Measurements from ENCODE around the gene VILL. TPM values are rescaled to one million over a fixed set of nuclear protein-coding genes. Genes with fewer than 3 reads are reported as not detected.

Gene VILL
- total RNA-seq, 1 donor = 12.4 TPM

DNA sequence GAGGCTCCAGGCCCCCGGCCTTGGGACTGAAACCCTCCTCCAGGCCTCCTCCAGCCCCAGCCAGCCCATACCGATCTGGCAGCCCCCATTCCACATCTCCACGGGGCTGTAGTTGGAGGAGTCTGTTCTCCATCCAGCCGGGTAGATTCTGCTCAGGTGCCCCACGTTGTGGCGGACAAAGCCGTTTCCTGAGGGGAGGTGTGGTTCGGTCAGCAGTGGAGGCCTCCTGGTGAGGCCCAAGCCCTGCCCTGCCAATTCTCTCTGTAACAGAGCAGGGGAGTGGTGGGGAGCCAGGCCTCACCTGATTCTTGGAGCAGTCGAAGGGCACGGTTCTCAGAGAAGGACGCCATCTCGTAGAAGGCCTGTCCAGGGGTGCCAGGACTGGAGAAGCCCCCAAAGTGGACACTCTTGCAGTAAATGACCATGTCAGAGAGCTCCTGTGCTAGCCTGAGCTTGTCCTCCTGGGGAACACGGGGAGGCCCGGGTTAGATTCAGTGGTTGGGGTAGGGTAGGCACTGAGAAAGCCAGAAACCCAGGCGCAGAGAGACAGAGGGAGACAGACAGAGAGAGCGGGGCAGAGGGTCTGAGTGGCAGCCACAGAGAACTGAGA, 18.5 kb downstream of the VILL start:
- Histone ChIP-seq H3K4me1 (ENCODE audit: insufficient read depth, low read length) (peaks cover 3% of the 10 kb centered on the region), H3K27me3 (ENCODE audit: insufficient read depth, low read length) (no peaks in the 10 kb centered on the region), H3K9me3 (ENCODE audit: low read depth, low read length) (no peaks in the 10 kb centered on the region), H3K4me3 (ENCODE audit: low read length) (no peak overlapping the region)

DNA sequence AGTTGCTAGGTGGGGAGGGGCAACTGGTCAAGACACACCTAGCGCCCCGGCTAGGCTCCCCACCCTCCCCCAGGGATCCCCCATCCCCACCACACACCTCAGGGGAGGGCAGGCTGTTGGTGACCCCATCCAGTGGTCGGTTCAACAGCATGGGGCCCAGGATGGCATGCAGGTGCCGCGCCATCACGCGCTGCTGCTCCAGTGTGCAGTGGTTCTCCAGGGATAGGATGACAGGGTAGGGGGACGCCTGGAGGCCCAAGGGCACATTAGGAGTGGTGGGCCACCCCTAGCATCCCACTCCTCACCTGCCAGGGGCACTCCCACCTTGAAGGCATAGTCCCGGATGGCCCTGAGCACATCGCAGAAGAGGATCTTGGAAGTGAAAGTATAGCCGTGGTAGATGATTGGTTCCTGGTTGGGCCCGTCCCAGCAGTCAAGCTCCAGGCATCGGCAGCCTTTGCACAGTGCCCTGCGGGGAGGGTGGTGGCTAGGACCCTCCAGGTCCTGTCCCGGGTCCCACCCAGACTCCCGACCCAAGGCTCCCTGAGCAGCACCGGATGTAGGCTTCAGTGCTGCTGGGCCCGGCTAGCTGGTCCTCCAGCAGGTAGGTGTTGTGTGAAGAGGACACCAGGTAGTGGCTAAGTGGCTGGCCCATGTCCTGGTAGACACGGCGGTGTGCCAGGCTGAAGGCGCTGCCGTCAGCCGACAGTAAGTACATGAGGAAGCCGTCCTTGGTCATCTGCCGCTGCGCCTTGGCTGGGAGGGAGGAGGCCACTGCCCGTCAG, 19.4 kb downstream of the VILL start:
- no peaks in the 10 kb centered on the region for H3K9me3 ChIP-seq (ENCODE audit: low read depth, low read length)
- H3K4me1 ChIP-seq (ENCODE audit: insufficient read depth, low read length) = peaks cover 3% of the 10 kb centered on the region
- no peaks in the 10 kb centered on the region for H3K27me3 ChIP-seq (ENCODE audit: insufficient read depth, low read length)
- no peak overlapping the region for H3K4me3 ChIP-seq (ENCODE audit: low read length)

- Histone ChIP-seq H3K4me1 (ENCODE audit: insufficient read depth, low read length) (peaks cover 3% of the 10 kb centered on the region), H3K9me3 (ENCODE audit: low read depth, low read length) (no peaks in the 10 kb centered on the region), H3K27me3 (ENCODE audit: insufficient read depth, low read length) (no peaks in the 10 kb centered on the region), H3K4me3 (ENCODE audit: low read length) (no peak overlapping the region)
These were observed 20.5 kb downstream of the VILL start for GRCh38 chr3:38011111-38011510.

DNA sequence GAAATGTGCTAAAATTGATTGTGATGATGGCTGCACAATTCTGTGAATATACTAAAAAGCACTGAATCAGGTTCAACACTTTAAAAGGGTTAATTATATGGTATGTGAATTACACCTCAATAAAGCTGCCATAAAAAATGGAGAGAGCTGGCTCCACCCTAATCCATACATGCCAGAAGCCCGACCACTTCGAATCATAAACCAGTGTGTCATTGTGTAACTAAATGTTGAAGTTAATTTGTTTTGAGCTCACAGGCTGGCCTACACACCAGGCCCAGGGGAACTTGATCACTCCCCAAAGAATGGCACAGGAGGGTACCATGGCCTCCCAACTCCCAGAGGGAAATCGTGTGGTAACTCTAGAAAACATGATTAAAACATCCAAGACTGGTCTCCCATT, 24.9 kb downstream of the VILL start:
- no peaks in the 10 kb centered on the region for H3K9me3 ChIP-seq (ENCODE audit: low read depth, low read length)
- H3K27me3 ChIP-seq (ENCODE audit: insufficient read depth, low read length) = no peaks in the 10 kb centered on the region
- no peaks in the 10 kb centered on the region for H3K4me1 ChIP-seq (ENCODE audit: insufficient read depth, low read length)
- H3K4me3 ChIP-seq (ENCODE audit: low read length) = no peak overlapping the region

DNA sequence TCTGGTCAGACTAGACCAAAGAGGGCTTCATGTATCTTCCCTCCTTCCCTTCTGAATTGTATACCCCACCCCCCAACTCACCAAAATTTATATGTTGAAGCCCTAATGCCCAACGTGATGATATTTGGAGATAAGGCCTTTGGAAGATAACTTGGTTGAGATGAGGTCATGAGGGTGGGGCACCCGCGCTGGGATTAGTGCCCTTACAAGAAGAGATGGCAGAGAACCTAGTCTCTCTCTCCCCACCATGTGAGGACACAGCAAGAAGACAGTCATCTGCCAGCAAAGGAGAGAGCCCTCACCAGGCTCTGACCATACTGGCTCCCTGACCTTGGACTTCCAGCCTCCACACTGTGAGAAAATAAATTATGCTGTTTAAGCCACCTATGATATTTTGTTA, 25.4 kb downstream of the VILL start:
- Histone ChIP-seq H3K4me3 (ENCODE audit: low read length) (no peak overlapping the region), H3K27me3 (ENCODE audit: insufficient read depth, low read length) (no peaks in the 10 kb centered on the region), H3K9me3 (ENCODE audit: low read depth, low read length) (no peaks in the 10 kb centered on the region), H3K4me1 (ENCODE audit: insufficient read depth, low read length) (no peaks in the 10 kb centered on the region)

GRCh38 chr3:38016410-38016809, 25.8 kb downstream of the VILL start:
- Histone ChIP-seq H3K27me3 (ENCODE audit: insufficient read depth, low read length) (no peaks in the 10 kb centered on the region), H3K9me3 (ENCODE audit: low read depth, low read length) (no peaks in the 10 kb centered on the region)

DNA sequence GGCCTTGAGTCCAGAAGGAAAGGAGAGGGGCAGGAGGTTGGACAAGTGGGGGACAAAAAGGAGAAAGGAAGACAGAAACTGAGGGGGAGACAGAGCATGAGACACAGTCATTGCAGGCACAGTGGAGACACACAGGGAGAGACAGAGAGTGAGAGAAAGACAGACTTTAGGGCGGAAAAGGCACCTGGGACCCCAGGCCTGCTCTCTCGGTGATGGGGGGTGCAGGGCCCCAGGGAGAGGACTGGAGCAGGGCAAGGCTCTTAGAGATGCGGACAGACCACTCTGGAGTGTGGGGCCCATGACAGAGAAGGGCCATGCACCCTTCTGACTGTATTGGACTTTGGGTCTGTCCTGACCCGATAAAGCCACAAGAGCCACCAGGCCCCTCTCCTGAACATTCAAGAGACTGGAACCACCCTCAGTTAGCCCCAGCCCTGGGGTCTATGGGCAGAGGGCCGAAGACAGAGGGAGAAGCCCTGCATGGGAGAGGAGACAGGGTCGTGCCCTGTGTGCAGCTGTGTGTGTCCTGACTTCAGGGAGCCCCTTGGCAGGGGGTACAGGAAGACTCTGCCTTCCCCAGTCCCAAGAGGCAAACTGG, 26.4 kb downstream of the VILL start:
- no peaks in the 10 kb centered on the region for H3K9me3 ChIP-seq (ENCODE audit: low read depth, low read length)
- H3K27me3 ChIP-seq (ENCODE audit: insufficient read depth, low read length) = no peaks in the 10 kb centered on the region
- no peak overlapping the region for H3K4me3 ChIP-seq (ENCODE audit: low read length)

More at GRCh38 chr3:38016410-38016809, 25.8 kb downstream of the VILL start:
- H3K4me3 ChIP-seq (ENCODE audit: low read length) = no peak overlapping the region
- no peaks in the 10 kb centered on the region for H3K4me1 ChIP-seq (ENCODE audit: insufficient read depth, low read length)

DNA sequence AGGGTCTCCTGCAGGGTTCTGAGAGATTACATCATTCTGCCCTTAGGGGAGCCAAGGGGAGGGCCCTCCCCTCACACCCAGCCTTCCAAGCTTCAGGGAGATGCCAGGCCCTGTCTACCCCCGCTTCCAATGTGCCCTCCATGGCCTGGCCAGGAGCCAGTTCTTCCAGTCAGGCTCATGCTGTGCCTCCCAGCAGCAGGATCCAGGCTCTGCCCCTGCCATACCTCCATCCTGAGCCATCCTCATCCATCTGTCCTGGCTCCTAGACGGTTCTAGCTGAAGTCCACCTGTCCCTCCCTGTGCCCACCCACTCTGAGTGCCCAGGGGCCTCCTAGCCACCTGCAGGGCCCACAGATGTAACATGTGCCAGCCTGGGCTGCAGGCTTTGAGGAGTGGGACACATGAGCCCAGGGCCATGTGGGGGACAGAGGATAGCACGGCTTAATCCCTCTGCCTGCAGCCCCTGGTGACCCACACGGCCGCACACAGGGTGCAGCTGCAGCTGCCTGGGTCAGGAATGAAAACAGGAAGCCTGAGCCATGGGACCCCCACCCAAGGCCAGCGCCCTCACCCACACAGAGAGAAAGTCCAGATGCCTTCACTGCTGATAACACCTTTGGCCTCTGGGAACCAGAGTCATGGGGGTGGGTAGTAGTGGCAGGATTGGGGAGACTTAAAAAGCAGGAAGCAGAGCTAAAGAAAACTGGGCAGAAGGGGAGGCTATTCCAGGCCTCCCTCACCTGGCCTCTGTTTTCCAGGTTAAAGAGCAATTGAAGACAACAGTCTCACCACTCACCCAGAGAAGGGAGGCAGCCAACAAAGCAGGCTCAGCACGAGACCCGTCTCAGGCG, 27.1 kb downstream of the VILL start:
- H3K9me3 ChIP-seq (ENCODE audit: low read depth, low read length) = no peaks in the 10 kb centered on the region

More for the DNA sequence above, 26.4 kb downstream of the VILL start:
- no peaks in the 10 kb centered on the region for H3K4me1 ChIP-seq (ENCODE audit: insufficient read depth, low read length)

GRCh38 chr3:38018296-38019266, 28.0 kb downstream of the VILL start:
- H3K9me3 ChIP-seq (ENCODE audit: low read depth, low read length) = no peaks in the 10 kb centered on the region
- no peak overlapping the region for H3K4me3 ChIP-seq (ENCODE audit: low read length)
- H3K4me1 ChIP-seq (ENCODE audit: insufficient read depth, low read length) = peaks cover 7% of the 10 kb centered on the region
- no peaks in the 10 kb centered on the region for H3K27me3 ChIP-seq (ENCODE audit: insufficient read depth, low read length)

More for the DNA sequence above, 27.1 kb downstream of the VILL start:
- H3K27me3 ChIP-seq (ENCODE audit: insufficient read depth, low read length) = no peaks in the 10 kb centered on the region
- H3K4me3 ChIP-seq (ENCODE audit: low read length) = no peak overlapping the region
- H3K4me1 ChIP-seq (ENCODE audit: insufficient read depth, low read length) = peaks cover 3% of the 10 kb centered on the region

DNA sequence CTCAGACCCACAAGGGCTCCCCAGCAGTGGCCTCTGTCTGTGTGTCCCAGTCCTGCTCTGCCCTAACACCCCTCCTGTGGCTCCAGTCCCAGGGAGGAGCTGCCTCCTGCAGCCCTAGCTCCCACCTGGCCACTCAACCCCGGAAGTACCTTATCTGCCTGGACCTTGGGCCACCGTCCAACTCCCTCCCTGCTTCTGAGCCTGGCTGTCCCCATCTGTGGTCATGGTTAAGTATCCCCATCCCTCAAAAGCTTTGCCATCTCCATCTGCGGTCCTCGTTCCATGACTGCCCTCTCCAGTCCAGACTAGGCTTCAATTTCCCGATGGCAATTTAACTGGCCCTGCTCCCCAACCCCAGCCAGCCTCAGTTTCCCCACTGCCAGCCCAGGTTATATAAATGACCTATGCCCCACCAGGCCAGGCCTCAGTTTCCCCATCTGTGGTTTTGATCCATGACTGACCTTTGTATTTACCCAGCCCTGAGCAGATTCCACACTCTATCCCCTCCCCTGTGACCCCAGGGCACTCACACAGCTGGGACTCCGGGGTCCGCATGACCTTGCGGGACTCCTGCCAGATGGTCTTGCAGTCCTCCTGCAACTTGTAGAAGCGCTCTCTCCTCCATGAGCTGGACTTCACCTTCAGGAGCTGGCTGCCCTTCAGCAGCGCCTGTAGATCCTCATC, 29.2 kb downstream of the VILL start:
- no peaks in the 10 kb centered on the region for H3K9me3 ChIP-seq (ENCODE audit: low read depth, low read length)
- no peaks in the 10 kb centered on the region for H3K27me3 ChIP-seq (ENCODE audit: insufficient read depth, low read length)
- peaks cover 14% of the 10 kb centered on the region for H3K4me1 ChIP-seq (ENCODE audit: insufficient read depth, low read length)
- H3K4me3 ChIP-seq (ENCODE audit: low read length) = no peak overlapping the region

GRCh38 chr3:38020342-38020726, 29.7 kb downstream of the VILL start:
- Histone ChIP-seq H3K4me1 (ENCODE audit: insufficient read depth, low read length) (peaks cover 16% of the 10 kb centered on the region), H3K4me3 (ENCODE audit: low read length) (no peak overlapping the region), H3K9me3 (ENCODE audit: low read depth, low read length) (no peaks in the 10 kb centered on the region), H3K27me3 (ENCODE audit: insufficient read depth, low read length) (no peaks in the 10 kb centered on the region)

- Histone ChIP-seq H3K4me3 (ENCODE audit: low read length) (no peak overlapping the region), H3K9me3 (ENCODE audit: low read depth, low read length) (no peaks in the 10 kb centered on the region), H3K27me3 (ENCODE audit: insufficient read depth, low read length) (no peaks in the 10 kb centered on the region), H3K4me1 (ENCODE audit: insufficient read depth, low read length) (peaks cover 24% of the 10 kb centered on the region)
These were observed 30.6 kb downstream of the VILL start for GRCh38 chr3:38021196-38021595.

- peaks cover 24% of the 10 kb centered on the region for H3K4me1 ChIP-seq (ENCODE audit: insufficient read depth, low read length)
- no peaks in the 10 kb centered on the region for H3K27me3 ChIP-seq (ENCODE audit: insufficient read depth, low read length)
- no peak overlapping the region for H3K4me3 ChIP-seq (ENCODE audit: low read length)
- H3K9me3 ChIP-seq (ENCODE audit: low read depth, low read length) = no peaks in the 10 kb centered on the region
These were observed 31.7 kb downstream of the VILL start for GRCh38 chr3:38022301-38022700.

All from mononuclear cell (primary cell).